ENCODE results near the gene C2CD3.

GRCh38 chr11:74138021-74138420, 32.8 kb downstream of the C2CD3 start:
- TF ChIP-seq RCOR1 (IDR thresholded peaks at IDR 0.05; ENCODE audit: insufficient replicate concordance, low read length) (no peak), POLR2A (IDR thresholded peaks at IDR 0.05; ENCODE audit: low read depth, low read length) (0 out of 2 replicates have a peak, but pooled peaks have one; percentile 5), RAD21 (IDR thresholded peaks at IDR 0.05; ENCODE audit: low read length) (no peak), SMC3 (IDR thresholded peaks at IDR 0.05; ENCODE audit: low read depth, low read length) (no peak), MAZ (IDR thresholded peaks at IDR 0.05; ENCODE audit: borderline replicate concordance, low read depth, low read length) (no peak), BHLHE40 (IDR thresholded peaks at IDR 0.05; ENCODE audit: low read depth, low read length) (no peak), RFX5 (IDR thresholded peaks at IDR 0.05; ENCODE audit: low read depth, low read length) (no peak), CEBPB (IDR thresholded peaks at IDR 0.05; ENCODE audit: low read depth, low read length) (no peak), MXI1 (IDR thresholded peaks at IDR 0.05; ENCODE audit: borderline replicate concordance, low read depth, low read length) (no peak)
- TF ChIP-seq, protein P1, sequence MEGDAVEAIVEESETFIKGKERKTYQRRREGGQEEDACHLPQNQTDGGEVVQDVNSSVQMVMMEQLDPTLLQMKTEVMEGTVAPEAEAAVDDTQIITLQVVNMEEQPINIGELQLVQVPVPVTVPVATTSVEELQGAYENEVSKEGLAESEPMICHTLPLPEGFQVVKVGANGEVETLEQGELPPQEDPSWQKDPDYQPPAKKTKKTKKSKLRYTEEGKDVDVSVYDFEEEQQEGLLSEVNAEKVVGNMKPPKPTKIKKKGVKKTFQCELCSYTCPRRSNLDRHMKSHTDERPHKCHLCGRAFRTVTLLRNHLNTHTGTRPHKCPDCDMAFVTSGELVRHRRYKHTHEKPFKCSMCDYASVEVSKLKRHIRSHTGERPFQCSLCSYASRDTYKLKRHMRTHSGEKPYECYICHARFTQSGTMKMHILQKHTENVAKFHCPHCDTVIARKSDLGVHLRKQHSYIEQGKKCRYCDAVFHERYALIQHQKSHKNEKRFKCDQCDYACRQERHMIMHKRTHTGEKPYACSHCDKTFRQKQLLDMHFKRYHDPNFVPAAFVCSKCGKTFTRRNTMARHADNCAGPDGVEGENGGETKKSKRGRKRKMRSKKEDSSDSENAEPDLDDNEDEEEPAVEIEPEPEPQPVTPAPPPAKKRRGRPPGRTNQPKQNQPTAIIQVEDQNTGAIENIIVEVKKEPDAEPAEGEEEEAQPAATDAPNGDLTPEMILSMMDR (conservative IDR thresholded peaks at IDR 0.05; ENCODE audit: low read depth, low read length): no peak
- TF ChIP-seq, protein P2, sequence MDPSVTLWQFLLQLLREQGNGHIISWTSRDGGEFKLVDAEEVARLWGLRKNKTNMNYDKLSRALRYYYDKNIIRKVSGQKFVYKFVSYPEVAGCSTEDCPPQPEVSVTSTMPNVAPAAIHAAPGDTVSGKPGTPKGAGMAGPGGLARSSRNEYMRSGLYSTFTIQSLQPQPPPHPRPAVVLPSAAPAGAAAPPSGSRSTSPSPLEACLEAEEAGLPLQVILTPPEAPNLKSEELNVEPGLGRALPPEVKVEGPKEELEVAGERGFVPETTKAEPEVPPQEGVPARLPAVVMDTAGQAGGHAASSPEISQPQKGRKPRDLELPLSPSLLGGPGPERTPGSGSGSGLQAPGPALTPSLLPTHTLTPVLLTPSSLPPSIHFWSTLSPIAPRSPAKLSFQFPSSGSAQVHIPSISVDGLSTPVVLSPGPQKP (IDR thresholded peaks at IDR 0.05; ENCODE audit: borderline replicate concordance, low read depth, low read length): no peak
- TF ChIP-seq, protein P3, sequence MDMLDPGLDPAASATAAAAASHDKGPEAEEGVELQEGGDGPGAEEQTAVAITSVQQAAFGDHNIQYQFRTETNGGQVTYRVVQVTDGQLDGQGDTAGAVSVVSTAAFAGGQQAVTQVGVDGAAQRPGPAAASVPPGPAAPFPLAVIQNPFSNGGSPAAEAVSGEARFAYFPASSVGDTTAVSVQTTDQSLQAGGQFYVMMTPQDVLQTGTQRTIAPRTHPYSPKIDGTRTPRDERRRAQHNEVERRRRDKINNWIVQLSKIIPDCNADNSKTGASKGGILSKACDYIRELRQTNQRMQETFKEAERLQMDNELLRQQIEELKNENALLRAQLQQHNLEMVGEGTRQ (IDR thresholded peaks at IDR 0.05; ENCODE audit: low read depth, low read length): no peak
